HG02885 (cell line): Measurements from ENCODE around the gene KRT85.

Experiments used
- ATAC-seq: cut with Tn5 transposase; IDR thresholded peaks from one replicate; pipeline ENCODE4 v1.9.1; 2021; ENCODE audit warnings: mild to moderate bottlenecking; ENCODE audit not compliant: unreplicated experiment, poor library complexity

Gene KRT85

GRCh38 chr12:52395761-52396434 is 28.6 kb upstream of the KRT85 start:
- no peak for ATAC-seq

- no peak for ATAC-seq
Observed at GRCh38 chr12:52394836-52395405, 27.6 kb upstream of the KRT85 start.

DNA sequence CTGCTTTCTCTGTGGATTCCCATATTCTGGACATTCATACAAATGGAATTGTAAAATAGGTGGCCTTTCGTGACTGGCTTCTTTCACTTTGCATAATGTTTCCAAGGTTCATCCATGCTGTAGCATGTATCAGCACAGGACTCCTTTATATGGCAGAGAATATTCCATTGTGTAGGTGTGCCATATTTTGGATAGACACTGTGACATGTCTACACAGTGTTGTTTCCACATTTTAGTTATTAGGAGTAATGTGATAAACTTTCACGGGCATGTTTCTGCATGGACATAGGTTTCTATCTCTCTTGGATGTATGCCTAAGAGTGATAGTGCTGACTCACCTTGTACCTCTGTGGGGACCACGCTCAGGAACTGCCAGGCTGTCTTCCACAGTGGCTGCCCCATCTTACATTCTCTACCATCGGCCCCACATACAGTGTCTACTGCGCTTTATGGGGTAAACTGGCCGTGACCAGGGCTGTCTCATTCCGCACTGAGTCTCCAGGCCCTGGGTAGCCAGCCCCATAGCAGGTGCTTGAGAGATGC is 25.3 kb upstream of the KRT85 start:
- ATAC-seq, result no peak

GRCh38 chr12:52391618-52392002 is 24.3 kb upstream of the KRT85 start:
- ATAC-seq, result no peak

DNA sequence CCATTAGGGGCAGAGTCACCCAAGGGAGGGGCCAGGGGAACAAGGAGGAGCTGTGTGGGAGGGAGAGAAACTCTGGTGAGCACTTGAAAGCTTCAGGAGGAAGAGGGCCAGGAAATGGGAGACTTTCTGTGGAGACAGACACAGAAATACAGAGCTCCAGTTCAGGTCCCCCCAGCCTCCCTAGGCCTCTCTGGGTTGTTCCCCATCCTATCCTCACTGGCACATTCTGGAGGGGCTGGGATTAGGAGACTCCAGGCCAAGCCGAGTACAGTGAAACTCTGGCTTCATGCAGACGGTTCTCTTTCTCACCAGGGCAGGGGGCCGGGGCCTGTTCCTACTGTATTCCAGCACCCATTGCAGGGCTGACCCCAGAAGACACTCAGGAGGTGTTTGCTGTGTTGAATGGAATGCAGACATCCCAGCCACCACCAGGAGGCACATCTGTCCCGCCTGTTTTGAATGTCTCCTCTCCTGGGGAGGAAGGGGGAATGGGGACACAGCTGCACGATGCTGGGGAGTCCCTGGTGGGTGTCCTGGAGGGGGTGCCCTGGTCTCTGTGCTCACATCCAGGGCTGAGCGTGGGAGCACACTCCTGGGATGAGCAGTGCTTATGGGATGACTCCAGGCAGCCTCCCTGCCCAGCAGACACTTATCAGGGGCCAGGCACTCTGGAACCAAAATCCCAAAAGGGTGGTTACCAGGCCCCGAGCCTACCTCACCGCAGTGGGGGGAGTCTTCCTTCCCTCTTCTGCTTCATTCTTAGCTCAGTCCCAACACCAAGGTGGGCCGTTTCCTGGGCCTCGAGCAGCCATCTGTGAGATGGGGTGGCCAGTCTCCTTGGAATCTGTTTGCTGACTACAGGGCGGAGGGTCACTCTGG is 23.7 kb upstream of the KRT85 start:
- ATAC-seq, result no peak

DNA sequence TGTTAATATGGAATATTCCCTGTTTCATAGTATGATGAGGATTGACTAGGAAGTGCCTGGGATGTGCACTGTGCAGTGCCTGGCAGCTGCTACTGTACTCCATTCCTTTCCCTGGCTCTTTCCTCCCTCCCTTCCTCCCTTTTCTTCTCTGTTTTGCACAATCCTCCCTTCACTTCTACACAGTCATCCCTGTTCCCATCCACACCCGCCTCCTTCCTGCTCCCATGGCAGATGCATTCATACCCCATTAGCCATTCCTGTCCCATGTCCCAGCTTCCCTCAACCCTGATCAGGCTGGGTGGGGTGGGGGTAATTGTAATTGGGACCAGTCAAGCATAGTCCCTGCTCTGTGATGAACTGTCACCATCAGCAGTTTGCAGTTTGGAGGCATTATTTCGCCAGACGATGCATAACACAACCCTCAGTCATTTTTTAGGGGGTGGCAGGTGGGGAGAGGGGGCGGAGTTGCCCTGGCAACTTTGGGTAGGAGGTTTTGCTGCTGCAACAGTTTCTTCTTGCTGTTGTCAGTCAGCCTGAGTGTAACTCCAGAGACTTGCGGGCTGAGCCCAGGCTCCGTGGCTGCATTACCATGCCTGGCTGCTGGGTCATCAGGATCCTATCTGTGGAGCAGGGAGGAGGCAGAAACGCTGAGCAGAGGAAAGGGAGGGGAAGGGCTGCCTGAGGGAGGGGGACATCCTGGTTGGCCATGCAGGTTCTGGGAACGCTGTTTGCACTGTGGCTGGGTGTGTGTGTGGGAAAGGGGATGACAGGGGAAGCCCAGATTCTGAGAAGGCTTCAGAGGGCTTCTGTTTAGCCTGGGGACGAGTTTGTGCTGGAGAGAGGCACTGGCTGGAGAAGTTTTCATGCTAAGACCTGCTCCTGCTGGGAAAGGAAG is 22.3 kb upstream of the KRT85 start:
- no peak for ATAC-seq

GRCh38 chr12:52387859-52388258 is 20.6 kb upstream of the KRT85 start:
- ATAC-seq, result no peak

GRCh38 chr12:52385226-52385702 is 18.0 kb upstream of the KRT85 start, which contains the start of gene KRT84:
KRT84 (minus strand) TSS chr12:52385652; CDS start chr12:52385585, 67 bp downstream.
- ATAC-seq, result no peak

DNA sequence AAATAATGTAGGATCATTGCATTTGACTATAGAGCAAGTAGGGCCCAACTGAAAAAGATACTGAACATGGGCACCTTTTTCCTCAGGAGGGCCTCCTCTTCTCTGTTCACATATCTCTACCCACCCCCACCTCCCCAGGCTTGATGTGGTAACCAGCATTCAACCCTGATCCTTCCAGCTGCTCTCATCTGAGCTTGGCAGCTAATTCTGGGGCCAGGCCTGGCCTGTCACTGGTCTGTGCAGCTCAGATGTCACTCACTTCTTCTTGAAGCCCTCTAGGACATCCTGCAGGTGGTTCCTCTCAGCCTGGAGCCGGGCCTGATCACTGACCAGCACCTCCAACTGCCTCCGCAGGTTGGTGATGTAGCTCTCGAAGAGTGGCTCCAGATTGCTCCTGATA is 16.1 kb upstream of the KRT85 start:
- no peak for ATAC-seq

- ATAC-seq, result no peak
Observed at GRCh38 chr12:52382854-52383253, 15.6 kb upstream of the KRT85 start.

GRCh38 chr12:52381206-52381605 is 13.9 kb upstream of the KRT85 start:
- ATAC-seq, result no peak

DNA sequence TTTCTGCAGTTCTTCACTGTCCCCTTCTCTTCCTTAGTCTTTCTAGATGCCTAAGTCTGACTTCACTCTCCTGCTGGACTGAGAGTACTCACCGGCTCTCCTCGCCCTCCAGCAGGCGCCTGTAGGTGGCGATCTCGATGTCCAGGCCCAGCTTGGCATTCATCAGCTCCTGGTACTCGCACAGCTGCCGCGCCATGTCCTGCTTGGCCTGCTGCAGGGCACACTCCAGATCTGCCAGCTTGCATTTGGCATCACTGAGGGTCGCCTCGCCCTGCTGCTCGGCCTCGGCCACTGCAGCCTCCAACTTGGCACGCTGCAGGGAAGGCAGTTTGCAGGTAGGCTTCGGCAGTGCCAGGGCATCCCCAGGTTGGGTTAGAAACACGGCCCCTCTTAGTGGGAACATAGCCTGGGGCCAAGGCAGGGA is 13.0 kb upstream of the KRT85 start:
- no peak for ATAC-seq

- ATAC-seq, result no peak
Observed at GRCh38 chr12:52379536-52379935, 12.3 kb upstream of the KRT85 start.

GRCh38 chr12:52378091-52378490 is 10.8 kb upstream of the KRT85 start:
- ATAC-seq, result no peak

DNA sequence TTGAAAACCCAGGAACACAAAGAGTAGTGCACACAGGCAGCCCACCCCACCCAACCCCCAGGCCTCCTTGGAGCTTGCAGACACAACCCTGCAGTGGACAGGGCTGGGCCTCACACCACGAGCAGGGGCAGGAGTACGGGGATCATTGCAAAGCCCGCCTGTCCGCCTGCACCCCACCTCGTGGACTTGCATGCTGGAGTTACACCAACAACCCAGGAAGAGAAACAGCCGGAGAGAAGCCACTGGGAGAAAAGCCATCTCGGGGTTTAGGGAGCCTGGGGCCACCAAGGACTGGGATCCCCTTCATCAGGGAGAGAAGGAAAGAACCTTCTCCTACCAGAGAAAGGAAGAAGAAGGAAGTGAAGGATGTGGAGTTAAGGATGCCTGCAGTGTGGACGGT is 10.0 kb upstream of the KRT85 start:
- no peak for ATAC-seq

DNA sequence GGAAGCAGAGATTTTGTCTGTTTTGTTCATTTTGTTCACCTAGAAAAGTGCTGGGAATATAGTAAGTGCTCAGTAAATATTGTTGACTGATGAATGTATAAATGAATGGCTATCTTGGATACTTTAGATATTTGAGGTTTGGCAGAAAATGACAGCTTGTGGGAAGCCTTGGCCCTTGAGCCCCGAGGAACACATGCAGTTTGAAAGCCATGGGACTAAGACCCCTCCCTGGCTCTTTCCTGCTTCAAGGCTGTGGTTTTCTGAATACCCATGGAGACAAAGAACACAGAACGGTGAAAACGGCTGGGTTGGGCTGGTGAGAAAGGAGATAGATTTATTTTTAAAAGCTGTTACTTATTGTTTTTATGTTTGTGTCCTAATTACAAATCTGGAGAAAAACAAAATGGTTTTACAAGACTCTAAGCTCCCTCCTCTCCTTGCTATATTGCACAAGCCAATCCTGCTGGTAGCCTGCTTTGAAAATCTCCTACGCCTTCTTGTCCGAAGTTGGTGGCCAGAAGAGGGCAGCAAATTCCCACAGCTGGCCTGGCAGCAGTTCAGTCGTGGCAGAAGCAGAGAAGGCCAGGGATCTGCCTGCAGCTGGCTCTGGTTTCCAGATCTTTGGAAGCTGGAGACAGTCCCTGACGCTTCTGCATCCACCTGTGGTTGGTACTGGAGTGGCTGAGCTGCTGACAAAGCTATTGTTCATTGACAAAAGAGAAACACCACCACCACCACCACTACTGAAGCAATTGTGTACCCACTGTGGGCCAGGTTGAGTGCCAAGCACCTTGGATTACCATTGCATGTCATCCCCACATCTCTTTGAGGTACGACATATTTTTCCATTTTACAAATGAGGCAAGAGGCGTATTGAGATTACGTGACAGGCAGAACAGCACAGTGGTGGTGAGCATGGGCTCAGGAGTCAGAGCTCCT is 5.2 kb upstream of the KRT85 start:
- no peak for ATAC-seq

GRCh38 chr12:52371716-52372115 is 4.4 kb upstream of the KRT85 start:
- ATAC-seq, result no peak

GRCh38 chr12:52370926-52371608 is 3.8 kb upstream of the KRT85 start:
- ATAC-seq, result no peak
